Activated B cell treated with CpG ODN at 0.5 μM for 24 hours (primary cell): ENCODE results near the gene PLEKHA8. TPM values are rescaled to one million over a fixed set of nuclear protein-coding genes. Genes with fewer than 3 reads are reported as not detected.

Experiments used
- ATAC-seq: fragments of 200-7000 bp; cut with Tn5 transposase; one replicate; pipeline ENCODE4 v1.10.0; 2021; ENCODE audit warnings: low read depth, mild to moderate bottlenecking, moderate library complexity
- CTCF ChIA-PET: fragments of 350-600 bp; sonication (Branson Sonifier 250); formaldehyde crosslinking; loops from one replicate; lab custom pipeline; 2021; ENCODE audit warnings: antibody characterized with exemption; lab: Charles Lee
- POLR2A ChIA-PET: fragments of 350-600 bp; sonication (Branson Sonifier 250); formaldehyde crosslinking; loops from one replicate; lab custom pipeline; 2021; ENCODE audit warnings: antibody characterized with exemption; lab: Charles Lee
- DNase-seq: peaks from one replicate; pipeline ENCODE4 v3.0.0; 2022
- H3K27ac Mint-ChIP-seq: one replicate; pipeline ENCODE4 v1.8.0; 2020; ENCODE audit warnings: mixed read lengths
- H3K27me3 Mint-ChIP-seq: one replicate; pipeline ENCODE4 v1.8.0; 2021; ENCODE audit warnings: mixed read lengths
- H3K36me3 Mint-ChIP-seq: one replicate; pipeline ENCODE4 v1.8.0; 2021; ENCODE audit warnings: low read depth, mixed read lengths
- H3K4me1 Mint-ChIP-seq: one replicate; pipeline ENCODE4 v1.8.0; 2021; ENCODE audit warnings: mixed read lengths
- H3K4me3 Mint-ChIP-seq: one replicate; pipeline ENCODE4 v1.8.0; 2020; ENCODE audit warnings: mild to moderate bottlenecking, mixed read lengths
- H3K9me3 Mint-ChIP-seq: one replicate; pipeline ENCODE4 v1.8.0; 2020; ENCODE audit warnings: mixed read lengths
- intact Hi-C: fragments of 100-400 bp; cut with micrococcal nuclease; formaldehyde crosslinking; loops from one replicate; pipeline ENCODE4 v1.15.1; 2024
- total RNA-seq: library from RNA; stranded (reverse); gene quantifications from 2 replicates; pipeline ENCODE4 v1.2.3, GENCODE V29; 2022
- TF ChIP-seq, protein P1 (sequence below): fragments of 200-600 bp; IDR thresholded peaks from one replicate; pipeline ENCODE4 v1.8.0; 2022; ENCODE audit warnings: antibody characterized with exemption, mild to moderate bottlenecking

PLEKHA8 gene
- total RNA-seq, 1 donor from 2014 or later = 9.3 TPM

DNA sequence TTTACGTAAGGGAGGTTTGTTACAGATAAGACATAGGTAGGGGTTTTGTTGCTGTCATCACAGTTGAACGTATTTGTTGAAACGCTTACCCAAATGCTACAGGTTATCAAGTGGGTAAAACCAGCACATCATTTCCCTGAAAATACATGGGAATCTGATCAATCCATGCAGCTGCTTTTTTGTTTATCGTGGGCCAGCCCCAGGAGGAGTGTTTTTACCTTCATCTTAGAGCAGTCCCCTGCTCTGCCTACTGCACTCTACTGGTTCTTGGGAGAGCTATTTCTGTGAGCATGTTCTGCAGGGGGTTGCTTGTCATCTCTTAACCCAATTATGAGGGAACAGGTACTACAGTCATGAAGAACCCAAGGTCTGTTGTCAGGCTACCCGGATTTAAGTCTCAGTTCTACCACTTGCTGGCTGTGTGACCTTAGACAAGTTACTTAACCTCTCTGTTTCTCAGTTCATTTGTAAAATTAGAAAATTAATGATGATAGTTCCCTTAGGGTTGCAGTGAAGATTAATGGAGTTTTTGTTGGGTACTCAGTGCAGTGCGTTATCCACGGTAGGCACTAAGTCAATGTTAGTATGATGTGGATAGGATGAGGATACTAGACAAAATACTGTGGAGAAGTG is 121.5 kb downstream of the PLEKHA8 start:
- ChIA-PET CTCF (no interaction called here), POLR2A (interaction anchor here (0.6 kb wide), 1 partner anchor 26 kb away, joined by 3 read pairs; no protein-coding TSS in a partner anchor)
- Mint-ChIP-seq H3K9me3 (no peaks in the 10 kb centered on the region), H3K27ac (no peak overlapping the region), H3K4me3 (no peak overlapping the region), H3K4me1 (no peaks in the 10 kb centered on the region), H3K27me3 (no peaks in the 10 kb centered on the region), H3K36me3 (no peaks in the 10 kb centered on the region)
- TF ChIP-seq, protein P1, sequence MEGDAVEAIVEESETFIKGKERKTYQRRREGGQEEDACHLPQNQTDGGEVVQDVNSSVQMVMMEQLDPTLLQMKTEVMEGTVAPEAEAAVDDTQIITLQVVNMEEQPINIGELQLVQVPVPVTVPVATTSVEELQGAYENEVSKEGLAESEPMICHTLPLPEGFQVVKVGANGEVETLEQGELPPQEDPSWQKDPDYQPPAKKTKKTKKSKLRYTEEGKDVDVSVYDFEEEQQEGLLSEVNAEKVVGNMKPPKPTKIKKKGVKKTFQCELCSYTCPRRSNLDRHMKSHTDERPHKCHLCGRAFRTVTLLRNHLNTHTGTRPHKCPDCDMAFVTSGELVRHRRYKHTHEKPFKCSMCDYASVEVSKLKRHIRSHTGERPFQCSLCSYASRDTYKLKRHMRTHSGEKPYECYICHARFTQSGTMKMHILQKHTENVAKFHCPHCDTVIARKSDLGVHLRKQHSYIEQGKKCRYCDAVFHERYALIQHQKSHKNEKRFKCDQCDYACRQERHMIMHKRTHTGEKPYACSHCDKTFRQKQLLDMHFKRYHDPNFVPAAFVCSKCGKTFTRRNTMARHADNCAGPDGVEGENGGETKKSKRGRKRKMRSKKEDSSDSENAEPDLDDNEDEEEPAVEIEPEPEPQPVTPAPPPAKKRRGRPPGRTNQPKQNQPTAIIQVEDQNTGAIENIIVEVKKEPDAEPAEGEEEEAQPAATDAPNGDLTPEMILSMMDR = no peak
- ATAC-seq (no peak), DNase-seq (no peak)
- intact Hi-C loops = no loop called here

DNA sequence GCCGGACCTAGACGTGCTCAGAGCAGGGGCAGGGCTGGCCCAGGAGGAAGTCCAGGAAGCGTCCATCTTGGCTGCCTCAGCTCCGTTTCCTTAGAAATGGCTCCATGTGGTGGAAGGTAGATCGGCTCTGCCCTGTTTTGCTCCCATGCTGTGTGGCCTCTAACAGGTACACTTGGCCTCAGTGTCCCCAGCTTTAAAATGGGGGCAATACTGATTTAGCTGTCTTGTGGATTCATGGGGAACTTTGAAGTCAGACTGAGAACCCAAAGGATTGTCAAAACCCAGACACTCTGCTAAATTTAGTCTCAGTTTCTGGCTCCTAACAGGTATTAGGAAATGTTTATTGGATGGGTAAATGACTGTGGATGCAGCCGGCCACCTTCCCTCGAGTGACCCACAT is 122.5 kb downstream of the PLEKHA8 start:
- CTCF ChIA-PET = no interaction called here
- H3K9me3 Mint-ChIP-seq = no peaks in the 10 kb centered on the region

DNA sequence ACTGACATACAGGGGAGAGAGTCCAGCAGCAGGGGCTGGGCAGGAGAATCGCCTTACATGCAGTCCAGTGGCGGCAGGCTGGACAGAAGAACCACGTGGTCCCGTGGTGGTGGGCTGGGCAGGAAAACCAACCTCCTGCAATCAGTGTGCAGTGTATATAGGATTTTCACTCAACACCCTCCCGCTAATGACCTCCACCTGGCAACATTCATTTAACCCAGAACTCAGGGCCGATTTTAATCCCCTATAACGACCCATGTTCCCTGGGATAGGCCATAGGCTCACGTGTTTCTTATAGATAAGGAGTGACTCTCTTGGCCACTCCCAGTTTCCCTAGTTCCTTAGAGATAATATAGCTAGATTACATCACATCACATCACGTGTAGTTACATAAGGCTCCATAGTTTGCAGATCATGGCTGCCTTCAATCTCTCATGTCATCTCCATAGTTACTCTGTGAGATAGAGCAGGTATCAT is 125.9 kb downstream of the PLEKHA8 start:
- Mint-ChIP-seq H3K4me3 (no peak overlapping the region), H3K27ac (no peak overlapping the region), H3K27me3 (no peaks in the 10 kb centered on the region), H3K9me3 (no peaks in the 10 kb centered on the region), H3K4me1 (peaks cover 11% of the 10 kb centered on the region), H3K36me3 (no peaks in the 10 kb centered on the region)
- ChIA-PET POLR2A (no interaction called here), CTCF (no interaction called here)
- TF ChIP-seq, protein P1 = no peak
- intact Hi-C loops = no loop called here
- DNase-seq = no peak
- ATAC-seq = no peak

More for the DNA sequence above, 122.5 kb downstream of the PLEKHA8 start:
- H3K36me3 Mint-ChIP-seq = no peaks in the 10 kb centered on the region
- no peaks in the 10 kb centered on the region for H3K4me1 Mint-ChIP-seq
- TF ChIP-seq, protein P1 = no peak
- H3K4me3 Mint-ChIP-seq = no peak overlapping the region
- POLR2A ChIA-PET = no interaction called here
- intact Hi-C loops = no loop called here
- H3K27me3 Mint-ChIP-seq = no peaks in the 10 kb centered on the region
- no peak overlapping the region for H3K27ac Mint-ChIP-seq
- ATAC-seq (no peak), DNase-seq (no peak)

DNA sequence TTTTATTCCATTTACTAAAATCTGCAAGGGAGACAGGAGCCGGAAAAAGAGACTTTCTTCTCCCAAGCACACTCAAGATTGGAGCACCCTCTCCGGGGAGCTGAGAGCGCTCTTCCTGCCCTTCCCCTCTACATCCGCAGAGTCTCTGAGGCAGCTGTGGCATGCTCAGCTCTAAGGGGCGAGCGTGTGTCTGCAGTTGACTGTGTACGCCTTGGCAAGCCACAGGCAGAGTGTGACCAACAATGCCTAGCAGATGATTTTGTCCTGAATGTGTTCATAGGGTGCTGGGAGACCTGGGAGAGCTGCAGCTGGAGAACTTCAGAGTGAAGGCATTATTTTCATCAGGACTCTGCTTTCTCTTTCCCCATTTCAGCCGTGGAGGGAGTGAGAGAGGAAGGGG is 127.3 kb downstream of the PLEKHA8 start:
- intact Hi-C loops = no loop called here
- Mint-ChIP-seq H3K4me1 (peaks cover 24% of the 10 kb centered on the region), H3K36me3 (no peaks in the 10 kb centered on the region), H3K9me3 (no peaks in the 10 kb centered on the region), H3K27me3 (no peaks in the 10 kb centered on the region), H3K27ac (no peak overlapping the region), H3K4me3 (no peak overlapping the region)
- no peak for ATAC-seq
- TF ChIP-seq, protein P1 = no peak
- DNase-seq = no peak
- ChIA-PET CTCF (no interaction called here), POLR2A (no interaction called here)

DNA sequence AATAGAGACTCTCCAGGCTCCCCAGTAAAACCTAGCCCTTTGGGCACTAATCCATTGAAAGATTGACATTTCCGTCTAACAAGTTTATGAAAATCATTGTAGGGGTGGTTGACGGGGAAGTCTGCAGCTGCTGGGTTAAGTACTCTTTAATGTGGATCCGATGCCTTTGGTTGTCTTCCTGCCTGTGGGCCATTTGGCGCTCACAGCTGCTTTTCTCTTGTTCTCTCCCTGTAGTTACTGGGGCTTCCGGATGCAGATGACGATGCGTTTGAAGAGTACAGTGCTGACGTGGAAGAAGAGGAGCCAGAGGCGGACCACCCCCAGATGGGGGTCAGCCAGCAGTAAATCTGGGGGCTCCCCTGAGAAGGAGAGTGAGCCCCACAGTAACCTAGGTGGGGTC is 129.0 kb downstream of the PLEKHA8 start:
- DNase-seq = no peak
- H3K27me3 Mint-ChIP-seq = no peaks in the 10 kb centered on the region
- H3K4me1 Mint-ChIP-seq = peaks cover 28% of the 10 kb centered on the region
- TF ChIP-seq, protein P1 = no peak
- H3K36me3 Mint-ChIP-seq = no peaks in the 10 kb centered on the region
- H3K27ac Mint-ChIP-seq = no peak overlapping the region
- no peak for ATAC-seq
- intact Hi-C loops = no loop called here
- ChIA-PET CTCF (interaction anchor here (1.5 kb wide), 1 partner anchor 23 kb away, joined by 4 read pairs; the partner anchor contains the start of gene MTURN), POLR2A (no interaction called here)
- H3K9me3 Mint-ChIP-seq = no peaks in the 10 kb centered on the region
- H3K4me3 Mint-ChIP-seq = no peak overlapping the region
